ENCODE results near the gene DOK6.

GRCh38 chr18:69483574-69483973 is 82.9 kb downstream of the DOK6 start:
- TF ChIP-seq CTCF (IDR thresholded peaks at IDR 0.05 in 8 of 11, conservative IDR thresholded peaks at IDR 0.05 in 3 of 11) (no peak), POLR2AphosphoS5 (IDR thresholded peaks at IDR 0.05) (no peak)

Measured in spleen (tissue), 7 donors.